Mucosa of descending colon (tissue), 3 donors: ENCODE results near the gene DDX56. TPM values are rescaled to one million over a fixed set of nuclear protein-coding genes. Genes with fewer than 3 reads are reported as not detected.

Experiments
- ATAC-seq: fragments of 200-7000 bp; cut with Tn5 transposase; one replicate; pipeline ENCODE4 v1.9.1; 2020; ENCODE audit warnings: mild to moderate bottlenecking, moderate library complexity
- DNase-seq, 3 donors: peaks; one replicate each; pipeline ENCODE4 v3.0.0-alpha.2; 2020
- H3K36me3 ChIP-seq: fragments of 200-600 bp; one replicate; pipeline ENCODE4 v1.8.0; 2021; ENCODE audit warnings: low read depth, mild to moderate bottlenecking
- H3K4me1 ChIP-seq: fragments of 200-600 bp; one replicate; pipeline ENCODE4 v1.8.0; 2021; ENCODE audit warnings: low read depth, mild to moderate bottlenecking
- H3K4me3 ChIP-seq: fragments of 200-600 bp; one replicate; pipeline ENCODE4 v1.8.0; 2021; ENCODE audit warnings: mild to moderate bottlenecking
- H3K9me3 ChIP-seq: fragments of 200-600 bp; one replicate; pipeline ENCODE4 v1.8.0; 2021; ENCODE audit warnings: mild to moderate bottlenecking
- CTCF ChIP-seq: fragments of 200-600 bp; IDR thresholded peaks from one replicate; pipeline ENCODE4 v1.8.0; 2022; ENCODE audit warnings: antibody characterized with exemption, mild to moderate bottlenecking
- intact Hi-C, 2 donors: fragments of 100-400 bp; cut with DNase I in 1 of 2; cut with micrococcal nuclease in 1 of 2; formaldehyde crosslinking; loops; one replicate each; pipeline versions ENCODE4 v1.11.0 to v1.11.1; 2022; cut with DNase I, micrococcal nuclease
- total RNA-seq, 3 donors: library from RNA; stranded (reverse); fragmentation: NEBNext Ultra II Directional in 2 of 3; extraction: Animal tissue kit (Norgen Biotek cat#: 25700) in 2 of 3; gene quantifications; one replicate each; pipeline versions ENCODE4 v1.2.1 to v1.2.4, GENCODE V29; 2021 to 2023
- donor health status: DM: no; HTN: no; CAD: no; lungs with moderate emphysema.
- donor health status: DM: no; HTN: no; CAD: no.
- donor health status: DM: no; HTN: yes; CAD: no.

The DDX56 gene
- total RNA-seq, 3 donors from 2014 or later, result 50.7 to 60.6 (median 60.0) TPM

DNA sequence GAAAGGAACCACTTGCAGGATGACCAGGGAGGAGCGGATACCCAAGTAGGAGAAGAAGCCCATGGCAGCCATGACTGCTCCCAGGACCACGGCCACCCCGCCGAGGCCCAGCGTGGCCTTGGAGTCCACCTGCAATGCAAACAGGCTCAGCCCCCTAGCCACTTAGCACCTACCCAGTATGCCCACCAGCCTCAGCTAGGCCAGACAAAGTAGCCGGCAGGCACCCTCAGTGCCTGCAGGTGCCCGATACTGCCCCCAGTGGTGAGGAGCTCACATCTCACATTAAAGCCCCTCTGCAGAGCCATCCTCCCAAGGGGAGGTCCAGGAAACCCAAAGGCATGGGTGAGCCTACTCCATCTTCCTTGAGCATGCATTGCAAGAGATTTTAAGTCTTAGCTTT is 39.2 kb downstream of the DDX56 start:
- peak; percentile 20 for TF ChIP-seq CTCF
- Histone ChIP-seq H3K9me3 (no peaks in the 10 kb centered on the region), H3K36me3 (no peaks in the 10 kb centered on the region), H3K4me1 (no peaks in the 10 kb centered on the region), H3K4me3 (no peak overlapping the region)
- DNase-seq (peak in 1 of 3 donors; percentile 29), ATAC-seq (peak; percentile 69)
- intact Hi-C loops, result no loop called here

GRCh38 chr7:44534087-44534486 is 39.6 kb downstream of the DDX56 start:
- no peak for TF ChIP-seq CTCF
- Histone ChIP-seq H3K4me1 (no peaks in the 10 kb centered on the region), H3K9me3 (no peaks in the 10 kb centered on the region), H3K4me3 (no peak overlapping the region), H3K36me3 (no peaks in the 10 kb centered on the region)
- peak; percentile 20 for ATAC-seq
- intact Hi-C loops, result no loop called here
- DNase-seq, result no peak

- intact Hi-C loops, result no loop called here
- DNase-seq, result no peak
- TF ChIP-seq CTCF, result no peak
- Histone ChIP-seq H3K4me3 (no peak overlapping the region), H3K36me3 (no peaks in the 10 kb centered on the region), H3K9me3 (no peaks in the 10 kb centered on the region), H3K4me1 (no peaks in the 10 kb centered on the region)
- ATAC-seq, result peak; percentile 10
These were observed 40.2 kb downstream of the DDX56 start for GRCh38 chr7:44533301-44534055.

DNA sequence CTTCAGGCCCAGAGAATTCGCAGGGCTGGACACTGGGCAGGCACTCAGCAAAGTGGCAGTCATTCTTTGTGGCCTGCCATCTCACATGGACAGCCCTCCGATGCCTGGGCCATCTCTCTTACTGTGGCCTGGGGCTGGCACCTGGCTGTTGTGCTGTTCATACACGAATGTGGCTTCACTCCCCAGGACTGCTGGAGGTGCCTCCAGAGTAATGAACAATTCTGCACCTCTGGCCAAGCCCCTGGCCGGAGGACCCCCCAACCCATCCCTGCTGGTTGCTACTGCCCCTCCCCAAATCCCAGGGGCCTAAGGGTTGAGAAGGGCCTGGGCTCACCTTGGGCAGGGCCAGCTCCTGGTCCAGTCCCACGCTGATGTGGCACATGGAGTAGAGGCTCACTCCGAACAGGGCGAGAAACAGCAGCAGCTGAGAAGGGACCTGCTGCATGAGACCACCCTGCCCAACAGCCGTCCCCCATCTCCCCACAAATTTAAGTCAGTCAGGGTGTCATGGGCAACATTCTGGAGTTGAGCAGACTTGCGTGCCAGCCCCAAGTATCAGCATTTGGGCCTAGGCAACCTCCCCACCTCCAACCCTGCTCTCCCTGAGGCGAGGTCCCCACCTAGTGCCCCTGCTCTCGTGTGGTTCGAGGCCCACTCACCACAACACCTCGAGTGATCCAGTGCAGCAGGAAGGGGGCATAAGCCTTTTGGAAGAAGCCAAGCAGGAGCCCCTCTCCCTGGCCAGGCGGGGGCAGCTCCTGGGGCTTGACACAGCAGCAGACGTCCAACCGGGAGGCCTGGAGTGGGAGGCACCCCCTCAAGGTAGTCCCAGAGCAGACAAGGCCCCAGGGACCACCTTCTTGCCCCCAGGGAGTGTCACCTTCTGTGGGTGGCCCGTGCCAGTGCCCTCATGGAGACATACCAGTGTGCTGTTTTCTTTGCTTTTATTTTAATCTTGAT is 42.0 kb downstream of the DDX56 start:
- H3K36me3 ChIP-seq, result no peaks in the 10 kb centered on the region
- DNase-seq, result no peak
- no peak for TF ChIP-seq CTCF

DNA sequence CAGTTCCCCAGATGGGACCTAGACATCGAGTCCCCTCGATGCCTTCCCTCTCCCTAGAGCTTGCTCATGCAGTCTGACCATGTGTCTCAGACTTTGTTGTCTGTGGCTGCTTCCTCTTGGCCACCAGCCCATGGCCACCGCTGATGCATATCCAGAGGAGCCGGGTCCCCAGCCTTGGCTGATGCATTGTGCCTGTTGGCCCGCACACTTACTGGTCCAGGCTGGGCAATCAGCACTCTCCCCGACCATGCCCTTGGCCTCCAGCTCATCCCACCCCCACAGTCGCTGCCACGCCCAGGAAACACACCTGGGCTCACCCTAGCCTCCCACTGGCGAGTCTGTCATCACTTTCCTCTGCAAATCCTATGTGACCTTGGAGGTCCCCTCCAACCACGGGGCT is 42.7 kb downstream of the DDX56 start:
- intact Hi-C loops, result no loop called here
- no peak overlapping the region for H3K4me3 ChIP-seq
- ATAC-seq (peak; percentile 34), DNase-seq (no peak)
- no peak for TF ChIP-seq CTCF
- H3K36me3 ChIP-seq, result no peaks in the 10 kb centered on the region
- no peaks in the 10 kb centered on the region for H3K4me1 ChIP-seq
- H3K9me3 ChIP-seq, result peaks cover 9% of the 10 kb centered on the region

More for the DNA sequence above, 42.0 kb downstream of the DDX56 start:
- H3K9me3 ChIP-seq, result peaks cover 7% of the 10 kb centered on the region
- no peaks in the 10 kb centered on the region for H3K4me1 ChIP-seq
- no peak for ATAC-seq
- no peak overlapping the region for H3K4me3 ChIP-seq
- intact Hi-C loops, result no loop called here
